GM18867 (cell line): Measurements from ENCODE around the gene APC2.
"Not testable (repeated sequence)": the region's sequence is repeated elsewhere in the genome, so short reads cannot be mapped to it uniquely, and the experiment has no call there.

ENCODE experiments used
- ATAC-seq: cut with Tn5 transposase; IDR thresholded peaks from one replicate; pipeline ENCODE4 v1.9.1; 2021; ENCODE audit warnings: mild to moderate bottlenecking, moderate library complexity; ENCODE audit not compliant: unreplicated experiment

The APC2 gene

DNA sequence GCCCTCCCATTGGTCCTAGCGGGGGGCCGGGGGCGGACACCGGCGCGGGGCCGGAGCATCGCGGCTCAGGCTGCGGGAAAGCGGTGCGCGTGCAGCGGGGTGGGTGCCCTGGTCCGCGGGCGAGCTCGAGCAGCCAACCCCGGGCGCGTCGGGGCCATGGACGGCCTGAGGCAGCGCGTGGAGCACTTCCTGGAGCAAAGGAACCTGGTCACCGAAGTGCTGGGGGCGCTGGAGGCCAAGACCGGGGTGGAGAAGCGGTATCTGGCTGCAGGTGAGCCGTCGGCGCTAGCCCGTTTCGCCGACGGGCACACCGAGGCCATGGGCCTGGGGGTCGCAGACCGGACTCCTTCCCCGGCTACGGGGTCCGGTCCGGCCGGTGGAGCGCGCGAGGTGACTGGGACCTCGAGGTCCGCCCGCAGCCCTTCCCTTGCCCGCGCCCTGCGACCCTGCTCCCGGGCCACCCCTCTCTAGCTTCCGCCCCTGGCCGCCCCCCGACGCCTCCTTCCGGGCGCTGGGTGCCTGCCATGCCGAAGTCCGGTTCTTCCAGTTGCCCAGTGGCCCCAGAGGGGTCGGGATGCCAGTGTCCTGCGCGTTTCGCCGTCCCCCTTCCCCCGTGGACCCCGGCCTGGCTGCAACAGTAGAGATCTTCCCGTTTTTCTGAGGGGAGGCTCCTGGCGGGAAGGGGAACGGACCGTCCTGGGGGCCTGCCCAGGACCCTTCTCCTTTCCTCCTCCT lies 41.4 kb downstream of the APC2 start, which contains the start of gene REEP6:
Gene REEP6, plus strand, starts transcription at position 68 of the 735 bp plus-strand sequence. Its CDS starts 89 bp downstream, at position 157.
- ATAC-seq: no peak

- no peak for ATAC-seq
Measured at GRCh38 chr19:1491849-1492170, 41.9 kb downstream of the APC2 start.

DNA sequence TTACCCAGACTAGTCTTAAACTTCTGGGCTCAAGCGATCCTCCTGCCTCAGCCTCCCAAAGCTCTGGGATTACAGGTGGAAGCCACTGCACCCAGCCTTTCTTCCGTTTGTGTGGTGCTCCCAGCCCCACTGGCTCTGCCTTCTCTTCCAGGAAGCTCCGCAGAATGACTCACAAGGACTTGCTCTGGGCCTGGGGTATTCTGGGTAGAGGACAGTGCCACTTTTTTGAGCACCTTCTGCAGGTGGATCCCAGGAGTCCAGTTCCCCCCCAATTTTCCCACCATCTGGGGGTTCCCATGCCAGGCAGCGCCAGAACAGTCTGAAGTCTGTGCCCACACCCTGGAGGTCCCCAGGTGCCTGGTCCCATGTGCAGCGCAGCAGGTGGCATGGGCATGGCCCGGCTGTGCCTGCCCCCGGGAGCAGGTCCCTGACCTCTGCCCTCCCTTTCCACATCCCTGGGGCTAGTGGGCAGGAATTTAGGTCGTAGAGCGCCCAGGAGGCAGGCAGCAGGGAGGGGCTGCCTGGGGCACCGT lies 42.6 kb downstream of the APC2 start:
- no peak for ATAC-seq

DNA sequence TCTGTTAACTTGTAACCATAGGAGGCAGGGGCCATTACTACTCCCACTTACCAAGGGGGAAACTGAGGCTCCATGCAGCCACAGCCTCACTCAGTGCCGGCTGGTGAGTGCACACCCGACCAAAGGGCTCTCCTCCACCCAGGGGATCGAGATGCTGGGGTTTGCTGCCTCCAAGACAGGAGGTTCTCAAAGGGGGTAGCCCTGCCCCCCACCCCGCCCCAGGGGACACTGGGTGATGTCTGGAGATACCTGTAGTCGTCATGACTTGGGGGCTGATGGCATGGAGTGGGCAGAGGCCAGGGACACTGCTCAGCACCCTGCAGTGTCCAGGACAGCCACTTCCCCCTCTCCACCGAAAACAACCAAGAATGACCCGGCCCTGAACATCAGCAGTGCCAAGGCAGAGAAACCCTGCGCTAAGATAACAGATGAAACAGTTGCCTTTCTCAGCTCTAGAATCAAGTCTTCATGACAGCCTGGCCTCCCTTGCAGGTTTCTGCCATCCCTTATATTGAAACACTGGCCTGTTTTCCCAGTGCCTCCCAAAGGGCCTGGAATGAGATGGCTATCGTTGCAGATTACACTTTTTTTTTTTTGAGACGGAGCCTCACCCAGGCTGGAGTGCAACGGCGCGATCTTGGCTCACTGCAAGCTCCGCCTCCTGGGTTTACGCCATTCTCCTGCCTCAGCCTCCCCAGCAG lies 44.3 kb downstream of the APC2 start:
- no peak for ATAC-seq

GRCh38 chr19:1495051-1495798 lies 45.3 kb downstream of the APC2 start:
- no peak for ATAC-seq

GRCh38 chr19:1495799-1496713 lies 46.1 kb downstream of the APC2 start:
- no peak for ATAC-seq

GRCh38 chr19:1496714-1497577 lies 47.0 kb downstream of the APC2 start:
- no peak for ATAC-seq

GRCh38 chr19:1497578-1498235 lies 47.8 kb downstream of the APC2 start:
- no peak for ATAC-seq

GRCh38 chr19:1499231-1499630 lies 49.3 kb downstream of the APC2 start:
- ATAC-seq: not testable (repeated sequence)

DNA sequence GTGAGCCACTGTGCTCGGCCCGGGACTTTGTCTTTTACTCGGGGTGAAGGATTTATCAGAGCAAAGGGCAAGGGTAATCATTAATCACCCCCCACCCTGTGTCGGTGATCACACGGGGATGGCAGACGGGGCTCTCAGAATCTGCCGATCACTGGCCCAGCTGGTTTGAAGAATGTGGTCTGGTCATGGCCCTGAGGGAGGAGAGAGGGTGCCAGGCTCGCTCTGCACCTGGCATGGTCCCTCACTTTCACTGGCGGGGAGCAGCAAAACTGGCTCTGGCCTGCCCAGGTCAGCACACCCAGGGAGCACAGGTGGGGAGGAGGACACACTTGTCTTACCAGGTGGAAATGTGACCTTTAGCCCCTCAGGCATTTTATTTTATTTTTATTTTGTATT lies 51.3 kb downstream of the APC2 start:
- no peak for ATAC-seq

DNA sequence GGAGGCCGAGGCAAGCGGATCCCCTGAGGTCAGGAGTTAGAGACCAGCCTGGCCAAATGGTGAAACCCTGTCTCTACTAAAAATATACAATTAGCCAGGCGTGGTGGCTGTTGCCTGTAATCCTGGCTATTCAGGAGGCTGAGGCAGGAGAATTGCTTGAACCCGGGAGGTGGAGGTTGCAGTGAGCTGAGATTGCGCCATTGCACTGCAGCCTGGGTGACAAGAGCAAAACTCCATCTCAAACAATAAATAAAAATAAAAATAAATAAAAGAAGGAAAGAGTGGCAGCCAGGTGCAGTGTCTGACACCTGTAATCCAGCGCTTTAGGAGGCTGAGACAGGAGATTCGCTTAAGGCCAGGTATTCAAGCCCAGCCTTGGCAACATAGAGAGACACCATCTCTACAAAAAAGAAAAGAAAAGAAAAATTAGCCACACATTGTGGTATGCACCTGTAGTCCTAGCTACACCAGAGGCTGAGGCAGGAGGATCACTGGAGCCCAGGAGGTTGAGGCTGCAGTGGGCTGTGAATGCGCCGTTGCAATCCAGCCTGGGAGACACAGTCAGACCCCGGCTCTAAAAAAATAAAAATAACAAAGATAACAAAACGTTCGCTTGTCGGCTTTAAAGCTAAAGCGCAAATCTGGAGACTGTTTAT lies 52.6 kb downstream of the APC2 start:
- no peak for ATAC-seq

DNA sequence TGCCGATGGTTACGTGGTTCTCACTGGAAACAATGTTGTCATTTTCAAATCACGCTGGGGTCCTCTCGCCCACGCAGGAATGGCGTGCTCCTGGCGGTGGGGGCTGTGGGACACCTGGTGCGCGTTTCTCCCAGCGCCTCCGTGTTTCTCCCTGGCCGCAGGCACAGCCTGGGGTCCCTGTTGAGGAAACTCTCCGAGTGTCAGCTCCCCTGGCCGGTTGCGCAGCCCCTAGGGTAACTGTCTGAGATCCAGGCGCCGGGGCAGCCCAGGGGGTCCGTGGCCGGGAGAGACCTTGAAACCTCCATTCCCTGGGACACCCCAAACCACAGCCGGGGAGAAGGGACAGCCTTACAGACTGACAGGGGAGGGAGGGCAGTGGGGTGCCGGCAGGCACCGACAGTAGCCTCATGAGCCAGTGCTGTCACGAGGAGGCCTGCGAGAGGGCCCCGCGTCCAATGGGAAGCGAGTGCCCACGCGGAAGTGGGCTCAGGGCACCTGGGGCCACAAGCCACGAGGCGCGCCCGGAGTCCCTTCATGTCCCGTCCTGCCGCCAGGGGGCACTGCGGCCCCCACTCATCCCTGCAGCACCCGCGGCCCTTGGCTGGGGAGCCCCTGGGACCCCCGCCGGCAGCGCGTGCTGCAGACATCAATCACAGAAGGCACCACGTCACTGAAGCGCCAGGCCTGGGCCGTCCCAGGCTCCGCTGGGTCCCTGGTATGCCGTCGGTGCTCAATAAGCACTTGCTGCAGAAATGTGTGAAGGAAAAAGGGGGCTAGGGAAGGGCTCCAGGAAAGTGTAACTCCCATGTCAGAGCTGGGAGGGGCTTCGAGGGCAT lies 53.4 kb downstream of the APC2 start:
- no peak for ATAC-seq

DNA sequence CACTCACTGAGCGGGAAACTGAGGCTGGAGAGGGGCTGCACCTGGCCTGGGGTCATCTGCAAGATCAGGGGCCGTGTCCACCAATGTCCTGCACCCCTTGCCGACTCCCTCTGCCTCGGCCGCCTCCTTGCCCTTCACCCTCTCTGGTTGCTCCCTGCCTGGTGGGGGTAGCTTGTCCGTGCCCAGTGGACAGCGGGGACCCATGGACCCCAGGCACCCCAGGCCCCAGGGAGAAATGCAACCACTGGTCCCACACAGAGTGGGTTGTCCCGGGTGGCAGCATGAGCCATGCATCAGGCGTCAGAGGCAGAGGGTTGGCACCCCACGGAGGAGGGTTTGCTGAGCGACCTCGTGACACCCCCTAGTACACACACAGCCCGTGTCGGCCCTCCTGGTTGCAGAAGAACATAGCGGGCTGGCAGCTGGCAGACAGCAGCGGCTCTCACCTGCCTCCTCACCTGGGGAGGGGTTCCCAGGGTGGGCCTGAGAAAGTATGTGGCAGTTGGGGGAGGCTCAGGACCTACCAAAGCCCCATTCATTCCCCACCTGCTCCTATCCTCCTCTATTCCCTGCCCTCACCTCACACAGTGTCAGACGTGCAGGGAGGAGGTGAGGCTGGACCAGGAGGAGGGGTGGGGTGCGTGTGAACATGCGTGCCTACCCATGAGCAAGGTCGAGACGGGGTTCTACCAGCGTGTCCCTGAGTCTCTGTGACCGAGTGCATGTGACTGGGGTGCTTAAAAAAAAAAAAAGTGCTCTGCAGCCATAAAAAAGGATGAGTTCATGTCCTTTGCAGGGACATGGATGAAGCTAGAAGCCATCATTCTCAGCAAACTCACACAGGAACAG lies 54.2 kb downstream of the APC2 start:
- ATAC-seq: no peak

- ATAC-seq: no peak
Measured at GRCh38 chr19:1505012-1505411, 55.1 kb downstream of the APC2 start.

DNA sequence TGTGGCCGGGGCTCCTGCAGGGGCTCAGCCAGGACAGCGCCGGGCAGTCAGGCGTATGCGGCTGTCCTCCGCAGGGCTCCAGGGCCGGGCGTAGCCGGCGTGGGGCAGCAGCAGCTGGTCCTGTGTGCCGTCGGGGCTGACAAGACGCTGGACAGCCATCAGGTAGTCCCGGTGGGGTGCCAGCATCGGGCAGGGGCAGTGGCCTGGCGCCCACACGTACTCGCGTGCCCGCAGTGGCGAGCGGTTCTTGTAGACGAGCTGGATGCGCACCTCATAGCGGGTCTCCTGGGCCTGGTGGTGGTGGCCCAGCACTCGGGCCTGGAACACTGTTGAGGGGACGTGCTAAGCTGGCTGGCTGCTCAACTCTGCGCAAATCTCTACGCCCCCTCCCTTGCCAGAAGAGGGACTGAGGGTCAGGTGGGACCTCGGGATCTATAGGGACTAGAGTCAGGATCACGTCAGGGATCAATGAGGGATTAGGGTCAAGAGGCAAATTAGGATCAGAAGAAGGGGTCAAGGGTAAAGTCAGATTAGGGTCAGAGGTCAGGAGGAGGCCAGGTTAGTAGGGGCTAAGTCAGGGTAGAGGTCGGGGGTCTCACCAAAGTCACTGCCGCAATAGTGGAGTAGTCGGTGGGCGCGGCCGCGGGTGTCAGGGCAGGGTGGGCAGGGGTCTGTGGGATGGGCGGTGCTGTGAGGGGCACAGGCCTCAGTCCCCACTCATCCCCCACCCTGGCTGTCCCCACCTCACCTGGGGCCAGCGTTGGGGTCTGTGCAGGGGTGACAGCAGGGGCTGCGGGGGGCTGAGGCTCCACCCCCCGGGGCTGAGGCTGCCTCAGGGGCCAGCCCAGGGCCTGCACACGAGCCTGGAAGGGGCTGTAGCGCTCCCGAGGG lies 56.3 kb downstream of the APC2 start:
- ATAC-seq: no peak

DNA sequence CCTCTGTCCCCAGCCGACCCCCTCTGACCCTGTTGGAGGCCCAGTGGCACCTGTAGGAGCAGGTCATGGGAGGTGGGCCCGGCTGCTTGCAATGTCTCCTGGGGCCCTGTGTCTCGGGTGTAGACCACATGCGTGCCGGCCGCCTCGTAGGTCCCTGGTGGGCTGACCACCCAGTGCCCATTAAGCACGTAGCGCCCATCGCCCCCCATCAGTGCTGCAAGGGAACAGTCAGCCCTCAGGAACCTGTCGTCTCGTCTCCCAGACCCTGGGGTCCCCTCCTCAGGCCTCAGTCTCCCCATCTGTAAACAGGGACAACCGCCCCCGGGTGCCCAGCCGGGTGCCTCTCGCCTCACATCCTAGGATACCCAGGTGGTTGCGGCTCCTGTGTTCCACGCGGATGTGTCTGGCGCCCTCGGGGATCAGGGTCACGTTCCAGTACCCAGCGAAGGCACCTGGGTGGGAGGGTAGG lies 57.3 kb downstream of the APC2 start:
- no peak for ATAC-seq
